ENCODE data around the gene MDGA2.

MDGA2 gene

DNA sequence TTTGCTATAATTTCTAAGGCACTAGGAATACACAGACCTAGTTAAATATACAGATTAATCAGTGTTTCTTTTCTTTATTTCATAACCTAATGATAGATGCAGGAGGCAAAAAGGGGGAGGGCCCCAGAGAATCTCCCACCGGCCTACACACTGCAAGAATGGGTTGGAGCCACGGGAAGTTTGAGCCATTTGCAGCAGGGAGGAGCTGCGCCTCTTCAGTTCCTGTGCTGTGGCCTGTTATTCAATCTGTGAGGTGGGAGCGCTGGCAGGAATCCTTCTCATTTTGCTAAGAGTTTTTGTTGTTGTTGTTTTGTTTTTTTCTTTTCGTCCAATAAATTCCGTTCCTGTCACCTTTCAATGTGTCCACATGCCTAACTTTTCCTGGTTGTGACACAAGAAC is 772.6 kb downstream of the MDGA2 start:
- DNase-seq (ENCODE audit: low read depth) = no peak

DNA sequence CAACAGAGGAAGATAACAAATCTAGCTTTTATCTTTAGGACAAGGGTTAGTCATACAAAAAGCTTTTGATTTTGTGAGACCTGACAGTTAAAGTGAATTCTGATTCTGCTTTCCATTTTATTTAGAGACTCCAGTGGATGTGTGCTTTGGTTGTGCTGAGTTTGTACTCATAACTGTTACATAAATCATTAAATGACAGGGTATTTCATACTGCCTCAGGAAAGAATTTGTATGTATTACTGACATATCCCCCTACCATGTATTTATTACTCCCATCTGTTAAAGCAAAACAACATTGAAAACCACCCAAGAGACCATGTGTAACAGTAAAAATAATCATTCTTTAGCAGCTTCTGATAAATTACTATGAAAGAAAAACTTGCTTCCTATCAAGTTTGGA is 780.9 kb downstream of the MDGA2 start:
- DNase-seq (ENCODE audit: low read depth) = no peak

DNA sequence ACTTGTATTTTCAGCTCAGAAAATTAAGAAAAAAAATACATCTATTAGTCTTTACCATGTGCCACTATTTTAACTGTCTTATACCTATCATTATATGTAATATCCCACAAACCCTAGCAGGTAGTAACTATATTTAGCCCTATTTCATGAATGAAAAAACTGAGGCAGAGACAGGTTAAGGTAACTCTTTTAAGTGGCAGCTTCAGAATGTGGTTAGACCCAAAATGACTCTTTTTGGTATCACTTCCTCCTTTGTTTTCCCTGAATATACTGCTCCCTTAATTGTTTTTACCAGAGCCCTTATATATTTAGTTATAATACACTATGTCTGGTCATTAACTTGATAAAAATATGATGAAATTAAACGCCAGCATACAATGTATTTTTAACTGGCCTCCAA is 788.3 kb downstream of the MDGA2 start:
- no peak for DNase-seq (ENCODE audit: low read depth)

DNA sequence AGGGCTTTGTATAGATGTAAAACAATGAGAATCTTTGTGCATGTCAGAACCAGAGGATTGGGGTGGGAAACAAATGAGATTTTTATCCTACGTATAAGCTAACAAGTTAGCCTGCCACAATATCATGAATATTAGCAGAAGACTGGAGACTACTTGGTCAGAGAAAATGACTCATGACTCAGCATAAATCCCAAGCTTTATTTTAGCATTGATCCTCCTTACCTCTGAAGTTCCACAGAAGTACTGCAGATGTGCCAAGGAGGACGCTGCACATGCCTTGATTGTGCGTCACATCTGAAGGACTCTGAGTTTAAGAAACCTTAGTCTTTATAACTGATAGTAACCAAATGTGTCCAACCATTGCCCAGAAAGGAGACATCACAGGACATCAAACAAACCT is 789.8 kb downstream of the MDGA2 start:
- no peak for DNase-seq (ENCODE audit: low read depth)

DNA sequence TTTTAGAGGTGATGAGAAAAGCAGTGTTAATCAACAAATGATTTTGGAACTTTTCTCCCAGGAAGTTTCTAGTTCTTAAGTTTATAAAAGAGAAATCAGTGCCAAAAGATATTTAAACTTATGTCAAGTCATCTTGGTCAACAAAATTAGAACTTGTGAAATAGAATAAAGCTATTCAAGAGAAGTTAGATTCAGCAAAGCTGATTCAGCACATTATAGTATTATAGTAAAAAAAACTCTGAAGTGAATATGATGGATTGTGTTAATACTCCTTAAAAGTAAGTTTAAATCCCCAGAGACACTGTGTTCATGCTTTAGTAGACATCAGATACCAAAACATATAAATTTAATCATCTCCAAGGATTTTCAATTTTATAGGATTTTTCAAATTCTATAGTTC is 813.7 kb downstream of the MDGA2 start:
- DNase-seq (ENCODE audit: low read depth) = no peak

DNA sequence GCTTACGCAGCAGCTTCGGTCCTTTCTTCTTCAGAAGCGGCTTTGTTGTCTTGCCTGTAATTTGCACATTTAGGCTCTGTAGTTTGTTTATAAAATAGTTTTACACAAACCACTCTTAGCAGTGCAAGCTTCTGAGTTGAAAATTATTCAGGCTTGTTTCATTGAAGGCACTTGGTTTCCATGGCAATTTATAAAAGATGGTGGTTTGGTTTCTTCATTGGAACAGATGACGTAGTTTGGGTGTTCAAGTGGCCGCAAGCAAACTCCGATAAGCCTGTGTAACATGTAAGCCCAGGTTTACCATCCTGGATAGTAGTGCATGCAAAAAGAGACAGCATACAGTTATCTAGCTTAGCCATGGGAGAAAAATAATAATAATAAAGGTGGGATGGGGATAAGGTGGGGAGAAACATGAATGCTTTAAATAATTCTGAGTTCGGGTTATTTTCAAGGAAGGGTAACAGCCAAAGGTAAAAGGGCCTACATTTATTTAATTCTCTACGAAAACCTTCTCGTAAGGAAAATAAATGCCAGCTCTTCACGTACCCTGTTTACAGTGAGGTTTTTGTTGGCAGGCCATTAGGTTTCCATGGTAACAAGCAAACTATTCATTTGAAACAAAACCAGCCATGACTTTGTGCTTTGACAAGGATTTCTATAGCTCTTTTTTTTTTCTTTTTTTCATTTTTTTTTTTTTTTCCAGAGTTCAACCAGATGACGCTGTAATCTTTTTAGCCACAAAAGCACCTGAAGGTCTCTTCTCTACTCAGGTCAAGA is 834.3 kb downstream of the MDGA2 start:
- DNase-seq (ENCODE audit: low read depth) = no peak

DNA sequence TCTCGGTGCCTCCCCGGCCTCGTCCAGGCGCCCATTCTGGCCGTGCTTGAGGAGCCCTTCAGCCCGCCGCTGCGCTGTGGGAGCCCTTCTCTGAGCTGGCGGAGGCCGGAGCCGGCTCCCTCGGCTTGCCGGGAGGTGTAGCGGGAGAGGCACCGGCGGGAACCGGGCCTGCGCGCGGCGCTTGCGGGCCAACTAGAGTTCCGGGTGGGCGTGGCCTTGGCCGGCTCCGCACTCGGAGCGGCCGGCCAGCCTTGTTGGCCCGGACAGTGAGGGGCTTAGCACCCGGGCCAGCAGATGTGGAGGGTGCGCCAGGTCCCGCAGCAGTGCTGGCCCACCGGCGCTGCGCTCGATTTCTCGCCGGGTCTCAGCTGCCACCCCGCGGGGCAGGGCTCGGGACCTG is 855.1 kb downstream of the MDGA2 start:
- no peak for DNase-seq (ENCODE audit: low read depth)

DNA sequence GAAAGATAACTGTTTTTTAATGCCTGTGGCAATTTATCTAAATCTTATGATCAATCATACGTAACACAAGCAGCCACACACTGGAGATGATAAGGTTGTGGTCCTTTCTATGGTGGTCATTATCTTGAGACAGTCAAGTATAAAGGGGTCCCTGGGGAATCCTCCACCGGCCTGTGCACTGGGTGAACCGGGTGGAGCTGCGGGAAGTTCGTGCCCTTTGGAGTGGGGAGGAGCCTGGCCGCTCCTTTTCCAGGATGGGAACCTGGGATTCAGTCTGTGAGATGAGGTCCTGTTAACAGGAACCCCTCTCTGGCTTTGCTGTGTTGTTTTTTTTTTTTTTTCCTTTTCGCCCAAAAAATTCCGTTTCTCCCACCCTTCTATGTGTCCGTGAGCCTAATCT is 856.3 kb downstream of the MDGA2 start:
- no peak for DNase-seq (ENCODE audit: low read depth)

DNA sequence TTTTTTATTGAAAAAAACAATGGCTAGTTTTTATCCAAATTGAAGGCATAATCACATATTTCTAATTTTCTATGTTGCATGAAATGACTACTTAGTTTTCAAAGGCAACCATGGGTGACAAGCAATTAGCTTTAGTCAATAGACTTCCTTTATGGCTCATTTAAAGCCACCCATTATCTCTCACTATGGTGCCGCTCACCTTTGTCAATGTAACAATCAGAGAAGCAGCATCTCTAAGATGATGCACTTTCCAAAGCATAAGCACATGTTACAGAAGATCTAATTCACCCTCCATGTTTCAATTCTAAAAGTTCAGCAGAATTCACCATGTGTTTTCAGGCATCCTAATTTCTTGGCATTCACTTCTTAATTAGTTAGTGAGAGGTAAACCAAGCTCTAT is 857.3 kb downstream of the MDGA2 start:
- no peak for DNase-seq (ENCODE audit: low read depth)

DNA sequence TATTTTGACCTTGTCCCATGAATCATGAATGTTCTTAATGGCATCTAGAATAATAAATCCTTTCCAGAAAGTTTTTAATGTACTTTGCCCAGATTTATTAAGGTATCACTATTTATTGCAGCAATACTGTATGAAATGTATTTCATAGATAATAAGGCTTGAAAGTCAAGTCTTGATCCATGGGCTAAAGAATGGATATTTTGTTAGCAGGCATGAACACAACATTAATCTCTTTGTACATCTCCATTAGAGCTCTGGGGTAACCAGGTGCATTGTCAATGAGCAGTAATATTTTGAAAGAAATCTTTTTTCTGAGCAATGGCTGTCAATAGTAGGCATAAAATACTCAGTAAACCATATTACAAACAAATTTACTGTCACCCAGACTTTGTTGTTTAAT is 882.3 kb downstream of the MDGA2 start:
- DNase-seq (ENCODE audit: low read depth) = no peak

Data from T follicular helper cell (primary cell).